Measurements from ENCODE around the gene PTPN1.
"Not testable (repeated sequence)": the region's sequence is repeated elsewhere in the genome, so short reads cannot be mapped to it uniquely, and the experiment has no call there.

PTPN1 gene

GRCh38 chr20:50533464-50533863 is 23.3 kb downstream of the PTPN1 start:
- H3K4me3 ChIP-seq (ENCODE audit: low read depth, low read length), result no peak overlapping the region
- TF ChIP-seq CTCF (IDR thresholded peaks at IDR 0.05; ENCODE audit: insufficient read depth, low read depth, low read length, missing control alignments), result no peak
- no peak for DNase-seq (ENCODE audit: low read depth)

- no peak for DNase-seq (ENCODE audit: low read depth)
- H3K4me3 ChIP-seq (ENCODE audit: low read depth, low read length), result no peak overlapping the region
- TF ChIP-seq CTCF (IDR thresholded peaks at IDR 0.05; ENCODE audit: insufficient read depth, low read depth, low read length, missing control alignments), result no peak
Observed at GRCh38 chr20:50534567-50534966, 24.4 kb downstream of the PTPN1 start.

- no peak for DNase-seq (ENCODE audit: low read depth)
- no peak overlapping the region for H3K4me3 ChIP-seq (ENCODE audit: low read depth, low read length)
- no peak for TF ChIP-seq CTCF (IDR thresholded peaks at IDR 0.05; ENCODE audit: insufficient read depth, low read depth, low read length, missing control alignments)
Observed at GRCh38 chr20:50535162-50535561, 25.0 kb downstream of the PTPN1 start.

- DNase-seq (ENCODE audit: low read depth), result no peak
- TF ChIP-seq CTCF (IDR thresholded peaks at IDR 0.05; ENCODE audit: insufficient read depth, low read depth, low read length, missing control alignments), result no peak
- H3K4me3 ChIP-seq (ENCODE audit: low read depth, low read length), result no peak overlapping the region
Observed at GRCh38 chr20:50536333-50536732, 26.1 kb downstream of the PTPN1 start.

GRCh38 chr20:50537546-50538201 is 27.5 kb downstream of the PTPN1 start:
- no peak for DNase-seq (ENCODE audit: low read depth)
- TF ChIP-seq CTCF (IDR thresholded peaks at IDR 0.05; ENCODE audit: insufficient read depth, low read depth, low read length, missing control alignments), result no peak
- H3K4me3 ChIP-seq (ENCODE audit: low read depth, low read length), result 0 out of 2 replicates have a peak overlapping the region, but pooled peaks have one; percentile 6

- DNase-seq (ENCODE audit: low read depth), result no peak
- TF ChIP-seq CTCF (IDR thresholded peaks at IDR 0.05; ENCODE audit: insufficient read depth, low read depth, low read length, missing control alignments), result no peak
- H3K4me3 ChIP-seq (ENCODE audit: low read depth, low read length), result no peak overlapping the region
Observed at GRCh38 chr20:50538276-50538675, 28.1 kb downstream of the PTPN1 start.

GRCh38 chr20:50539798-50540197 is 29.6 kb downstream of the PTPN1 start:
- peak; percentile 46 for DNase-seq (ENCODE audit: low read depth)
- not testable (repeated sequence) for H3K4me3 ChIP-seq (ENCODE audit: low read depth, low read length)
